A549 (cell line): ENCODE measurements around the gene ARPP21. TPM values are rescaled to one million over a fixed set of nuclear protein-coding genes. Genes with fewer than 3 reads are reported as not detected.

Experiments used
- ATAC-seq, 2 experiments: fragments of 200-7000 bp in 1 of 2; fragments of >200 bp in 1 of 2; cut with Nextera tagmentation in 1 of 2; cut with Tn5 transposase in 1 of 2; 3 replicates each; pipeline versions ENCODE4 v1.8.0 to v1.9.1; 2018 to 2020; ENCODE audit warnings: mild to moderate bottlenecking in 1 of 2, moderate library complexity in 1 of 2
- CTCF ChIA-PET: fragments of 300-600 bp; sonication (Branson Sonifier 250); formaldehyde crosslinking; extraction: SDS; loops from one replicate; lab custom pipeline; 2021; ENCODE audit warnings: antibody characterized with exemption, inconsistent platforms; lab: Yijun Ruan, JAX
- POLR2A ChIA-PET: fragments of 350-600 bp; formaldehyde crosslinking; extraction: SDS; loops from one replicate; lab custom pipeline; 2021; ENCODE audit warnings: antibody characterized with exemption, inconsistent platforms; lab: Yijun Ruan, JAX
- DNase-seq, 2 experiments: peaks; one replicate each; pipeline versions ENCODE4 v3.0.0 to v3.0.0-alpha.2; 2011 to 2016; ENCODE audit warnings: low read depth in 1 of 2, low spot score in 1 of 2
- FAIRE-seq: peaks from 2 replicates; lab custom pipeline; 2011; peaks lifted over from hg19 to GRCh38; lab: Jason Lieb, UNC
- H3K27ac ChIP-seq, 2 experiments: fragments of >200 bp; sonication (Bioruptor Twin); formaldehyde crosslinking; 3 replicates each; pipeline ENCODE4 v1.5.1; 2016 to 2017
- H3K4me1 ChIP-seq: fragments of >200 bp; sonication (Bioruptor Twin); formaldehyde crosslinking; 3 replicates; pipeline ENCODE4 v1.6.1; 2016
- H3K4me2 ChIP-seq: fragments of >200 bp; sonication (Bioruptor Twin); formaldehyde crosslinking; 3 replicates; pipeline ENCODE4 v1.6.1; 2016
- H3K4me3 ChIP-seq: fragments of >200 bp; sonication (Bioruptor Twin); formaldehyde crosslinking; 3 replicates; pipeline ENCODE4 v1.5.1; 2016
- H3K9me3 ChIP-seq: fragments of >200 bp; sonication (Bioruptor Twin); formaldehyde crosslinking; 3 replicates; pipeline ENCODE4 v1.6.1; 2016
- BCL3 ChIP-seq: fragments of >200 bp; sonication (Bioruptor Twin); formaldehyde crosslinking; IDR thresholded peaks from 3 replicates; pipeline ENCODE4 v1.6.1; 2016
- CEBPB ChIP-seq, 2 experiments: fragments of >200 bp in 1 of 2; sonication (Bioruptor Twin) in 1 of 2; formaldehyde crosslinking in 1 of 2; IDR thresholded peaks; 2 replicates each; pipeline ENCODE4 v1.6.1; 2012 to 2016
- CHD2 ChIP-seq: fragments of 150-350 bp; IDR thresholded peaks from 2 replicates; pipeline ENCODE4 v1.6.1; 2014; ENCODE audit warnings: low read length; ENCODE audit not compliant: partially characterized antibody
- CHD4 ChIP-seq: fragments of 200-600 bp; sonication (generic); IDR thresholded peaks from 2 replicates; pipeline ENCODE4 v1.6.1; 2016; ENCODE audit warnings: antibody characterized with exemption, mild to moderate bottlenecking, borderline replicate concordance
- CTCF ChIP-seq: fragments of >200 bp; sonication (Bioruptor Twin); formaldehyde crosslinking; IDR thresholded peaks from 3 replicates; pipeline ENCODE4 v1.5.1; 2016
- EHF ChIP-seq: fragments of 250-450 bp; sonication (Bioruptor Pico); IDR thresholded peaks from 2 replicates; pipeline ENCODE4 v1.5.0; 2020; ENCODE audit warnings: mild to moderate bottlenecking
- EP300 ChIP-seq, 2 experiments: fragments of >200 bp; sonication (Bioruptor Twin); formaldehyde crosslinking; IDR thresholded peaks; 2 replicates in 1 of 2; 3 replicates in 1 of 2; pipeline ENCODE4 v1.6.1; 2016 to 2017
- GATA3 ChIP-seq: IDR thresholded peaks from 2 replicates; pipeline ENCODE4 v1.6.1; 2012; ENCODE audit warnings: borderline replicate concordance
- HDAC2 ChIP-seq: fragments of 200-600 bp; sonication (generic); IDR thresholded peaks from 2 replicates; pipeline ENCODE4 v1.6.1; 2016
- HEYL ChIP-seq: fragments of 250-450 bp; sonication (Bioruptor Pico); IDR thresholded peaks from 2 replicates; pipeline ENCODE4 v1.8.0; 2021; ENCODE audit warnings: mild to moderate bottlenecking, moderate library complexity
- JUNB ChIP-seq: fragments of >200 bp; sonication (Bioruptor Twin); formaldehyde crosslinking; IDR thresholded peaks from 2 replicates; pipeline ENCODE4 v1.6.1; 2016
- MAFK ChIP-seq: fragments of 450-650 bp; IDR thresholded peaks from 2 replicates; pipeline ENCODE4 v1.6.1; 2014; ENCODE audit not compliant: partially characterized antibody
- MAZ ChIP-seq: fragments of 150-350 bp; IDR thresholded peaks from 2 replicates; pipeline ENCODE4 v1.6.1; 2014; ENCODE audit warnings: antibody characterized with exemption, low read depth, low read length, borderline replicate concordance
- NFE2L2 ChIP-seq: fragments of 150-350 bp; conservative IDR thresholded peaks from 2 replicates; pipeline ENCODE4 v1.6.1; 2014; ENCODE audit warnings: low read length
- NPAS2 ChIP-seq: fragments of 250-450 bp; sonication (Bioruptor Pico); IDR thresholded peaks from 2 replicates; pipeline ENCODE4 v1.8.0; 2022; ENCODE audit warnings: mild to moderate bottlenecking, moderate library complexity, borderline replicate concordance
- PHF8 ChIP-seq: fragments of 200-600 bp; sonication (generic); IDR thresholded peaks from 2 replicates; pipeline ENCODE4 v1.6.1; 2016; ENCODE audit warnings: low read depth, mild to moderate bottlenecking, antibody characterized with exemption, moderate library complexity, borderline replicate concordance
- POLR2A ChIP-seq: IDR thresholded peaks from 2 replicates; pipeline ENCODE4 v1.6.1; 2012; ENCODE audit warnings: mild to moderate bottlenecking, low read length
- POLR2AphosphoS2 ChIP-seq: conservative IDR thresholded peaks from 2 replicates; pipeline ENCODE4 v1.6.1; 2012; ENCODE audit warnings: low read length, improper control_type of control experiment, inconsistent platforms
- RFX5 ChIP-seq: fragments of 450-650 bp; IDR thresholded peaks from 2 replicates; pipeline ENCODE4 v1.7.1; 2014; ENCODE audit warnings: antibody characterized with exemption, mild to moderate bottlenecking, moderate library complexity
- RNF2 ChIP-seq: fragments of 200-600 bp; sonication (generic); IDR thresholded peaks from 2 replicates; pipeline ENCODE4 v1.6.1; 2016; ENCODE audit warnings: low read depth, mild to moderate bottlenecking, antibody characterized with exemption, moderate library complexity, borderline replicate concordance
- SMC3 ChIP-seq: fragments of >200 bp; sonication (Bioruptor Twin); formaldehyde crosslinking; IDR thresholded peaks from 3 replicates; pipeline ENCODE4 v1.6.1; 2018; ENCODE audit warnings: inconsistent platforms
- ZNF302 ChIP-seq: fragments of 250-450 bp; sonication (Bioruptor Pico); IDR thresholded peaks from 2 replicates; pipeline ENCODE4 v1.9.0; 2021; ENCODE audit warnings: inconsistent platforms, mild to moderate bottlenecking, moderate library complexity
- WGBS: methylation state at CpG from one replicate; pipeline ENCODE4 v1.1.6; 2017; ENCODE audit errors: missing lambda C conversion rate; 5-methylcytosine and 5-hydroxymethylcytosine counted together
- polyA plus RNA-seq, 4 experiments: library from polyadenylated mRNA; depleted of rRNA in 3 of 4; stranded (reverse); fragments of >200 nt; fragmentation: RNase III in 1 of 4; extraction: RNeasy Plus Mini Kit Qiagen cat#74134 plus additional on column Dnase treatment in 1 of 4; gene quantifications; 2 replicates in 3 of 4; 3 replicates in 1 of 4; pipeline ENCODE4 v1.2.3, GENCODE V29; 2011 to 2017
- TF ChIP-seq, protein P1 (sequence below): IDR thresholded peaks from 2 replicates; pipeline ENCODE4 v1.6.1; 2012
- TF ChIP-seq, protein P2 (sequence below): IDR thresholded peaks from 2 replicates; pipeline ENCODE4 v1.6.1; 2012

The ARPP21 gene
- polyA plus RNA-seq, 2 of the 4 experiments (the other 2 are of a cell fraction) = 0.03 TPM; not detected in 1

GRCh38 chr3:35651851-35652250 is 12.5 kb downstream of the ARPP21 start (continued):
- 0 out of 3 replicates have a peak, but pooled peaks have one; percentile 45 for TF ChIP-seq BCL3
- TF ChIP-seq CHD2 = no peak
- TF ChIP-seq, protein P1, sequence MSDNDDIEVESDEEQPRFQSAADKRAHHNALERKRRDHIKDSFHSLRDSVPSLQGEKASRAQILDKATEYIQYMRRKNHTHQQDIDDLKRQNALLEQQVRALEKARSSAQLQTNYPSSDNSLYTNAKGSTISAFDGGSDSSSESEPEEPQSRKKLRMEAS = 0 out of 2 replicates have a peak, but pooled peaks have one; percentile 20
- TF ChIP-seq JUNB = peak; percentile 87

- FAIRE-seq (no peak), ATAC-seq (no peak), DNase-seq (no peak)
- Histone ChIP-seq H3K4me1 (peaks cover 24% of the 10 kb centered on the region), H3K9me3 (no peaks in the 10 kb centered on the region), H3K4me2 (no peak overlapping the region), H3K4me3 (no peak overlapping the region), H3K27ac (no peak overlapping the region)
- 85% methylated on average over 7 of the region's 7 CpGs for WGBS
- no peak for TF ChIP-seq HEYL (CRISPR knock-in tag)
- TF ChIP-seq, protein P2, sequence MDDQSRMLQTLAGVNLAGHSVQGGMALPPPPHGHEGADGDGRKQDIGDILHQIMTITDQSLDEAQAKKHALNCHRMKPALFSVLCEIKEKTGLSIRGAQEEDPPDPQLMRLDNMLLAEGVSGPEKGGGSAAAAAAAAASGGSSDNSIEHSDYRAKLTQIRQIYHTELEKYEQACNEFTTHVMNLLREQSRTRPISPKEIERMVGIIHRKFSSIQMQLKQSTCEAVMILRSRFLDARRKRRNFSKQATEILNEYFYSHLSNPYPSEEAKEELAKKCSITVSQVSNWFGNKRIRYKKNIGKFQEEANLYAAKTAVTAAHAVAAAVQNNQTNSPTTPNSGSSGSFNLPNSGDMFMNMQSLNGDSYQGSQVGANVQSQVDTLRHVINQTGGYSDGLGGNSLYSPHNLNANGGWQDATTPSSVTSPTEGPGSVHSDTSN = no peak
- TF ChIP-seq GATA3 = no peak
- no peak for TF ChIP-seq CTCF
- no peak for TF ChIP-seq EP300 (IDR thresholded peaks at IDR 0.05)
- TF ChIP-seq RFX5 = no peak
- ChIA-PET POLR2A (no interaction called here), CTCF (no interaction called here)
Observed at GRCh38 chr3:35653347-35653746, 14.0 kb downstream of the ARPP21 start.

DNA sequence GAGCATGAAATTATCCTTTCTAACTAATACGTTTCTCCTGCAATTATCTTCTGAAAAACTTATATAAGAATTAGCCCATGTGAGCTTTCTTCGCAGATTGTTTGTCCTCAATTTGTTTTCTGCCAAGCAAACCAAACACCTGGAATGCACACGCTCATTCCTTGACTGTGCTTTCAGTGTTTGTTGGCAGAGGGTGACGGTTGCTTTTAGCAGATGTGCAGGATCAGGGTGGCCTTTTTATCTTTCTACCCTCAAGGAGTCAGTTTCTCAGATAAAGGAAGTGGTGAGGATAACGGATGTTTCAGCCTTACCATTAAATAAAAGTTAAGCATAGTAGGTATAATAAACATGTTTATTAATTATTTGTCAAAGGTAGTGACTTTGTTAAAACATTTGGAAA is 15.2 kb downstream of the ARPP21 start:
- ChIA-PET CTCF (interaction anchor here (0.6 kb wide), 1 partner anchor 29 kb away, joined by 4 read pairs; no protein-coding TSS in a partner anchor), POLR2A (no interaction called here)
- H3K4me3 ChIP-seq = no peak overlapping the region
- H3K4me2 ChIP-seq = no peak overlapping the region
- no peaks in the 10 kb centered on the region for H3K9me3 ChIP-seq
- no peak overlapping the region for H3K27ac ChIP-seq
- WGBS = 70% methylated on average over 5 of the region's 5 CpGs
- no peak for TF ChIP-seq POLR2A
- no peak for TF ChIP-seq HDAC2
- TF ChIP-seq, protein P2 = no peak
- no peak for TF ChIP-seq RNF2
- TF ChIP-seq CHD4 = no peak
- no peak for TF ChIP-seq POLR2AphosphoS2
- TF ChIP-seq MAZ = no peak
- no peak for TF ChIP-seq PHF8
- no peak for TF ChIP-seq NPAS2 (CRISPR knock-in tag)
- no peak for TF ChIP-seq EHF (CRISPR knock-in tag)
- TF ChIP-seq NFE2L2 = no peak
- TF ChIP-seq ZNF302 (CRISPR knock-in tag) = no peak
- TF ChIP-seq MAFK = no peak
- no peak for TF ChIP-seq EP300 (IDR thresholded peaks at IDR 0.05)
- TF ChIP-seq SMC3 = no peak
- no peak for TF ChIP-seq CEBPB (IDR thresholded peaks at IDR 0.05)
- no peak for DNase-seq
- FAIRE-seq = no peak
- no peak for ATAC-seq
- H3K4me1 ChIP-seq = peaks cover 21% of the 10 kb centered on the region
